GM19468 (cell line): ENCODE data around the gene PAQR4.

Experiments used
- ATAC-seq: cut with Tn5 transposase; IDR thresholded peaks from one replicate; pipeline ENCODE4 v1.9.1; 2021; ENCODE audit warnings: mild to moderate bottlenecking, moderate library complexity, moderate number of reproducible peaks; ENCODE audit not compliant: unreplicated experiment; ENCODE audit errors: extremely low read depth

Gene PAQR4

GRCh38 chr16:3019594-3020246 is 50.6 kb downstream of the PAQR4 start:
- no peak for ATAC-seq

- ATAC-seq = no peak
Observed at GRCh38 chr16:3020247-3020603, 51.1 kb downstream of the PAQR4 start, which contains the start of gene TNFRSF12A. TSS of gene TNFRSF12A (plus strand) at chr16:3020368. CDS start at chr16:3020398, 30 bp downstream.

- no peak for ATAC-seq
Observed at GRCh38 chr16:3020604-3021448, 51.7 kb downstream of the PAQR4 start.

- no peak for ATAC-seq
Observed at GRCh38 chr16:3021449-3022207, 52.5 kb downstream of the PAQR4 start.

GRCh38 chr16:3022208-3022683 is 53.1 kb downstream of the PAQR4 start:
- ATAC-seq = no peak

- no peak for ATAC-seq
Observed at GRCh38 chr16:3022684-3023414, 53.7 kb downstream of the PAQR4 start.
